Upper lobe of right lung (tissue), 1 donor: ENCODE data around the gene KRTAP6-3. TPM values are rescaled to one million over a fixed set of nuclear protein-coding genes. Genes with fewer than 3 reads are reported as not detected.

Experiments
- ATAC-seq: fragments of 200-7000 bp; cut with Tn5 transposase; one replicate; pipeline ENCODE4 v1.9.1; 2020; ENCODE audit warnings: mild to moderate bottlenecking, moderate library complexity
- DNase-seq: peaks from one replicate; pipeline ENCODE4 v3.0.0-alpha.2; 2020
- H3K27ac ChIP-seq: fragments of 200-600 bp; one replicate; pipeline ENCODE4 v1.8.0; 2022
- H3K27me3 ChIP-seq: fragments of 200-600 bp; one replicate; pipeline ENCODE4 v1.8.0; 2022; ENCODE audit warnings: mild to moderate bottlenecking
- H3K36me3 ChIP-seq: fragments of 200-600 bp; one replicate; pipeline ENCODE4 v1.8.0; 2022
- H3K4me1 ChIP-seq: fragments of 200-600 bp; one replicate; pipeline ENCODE4 v1.8.0; 2022
- H3K4me3 ChIP-seq: fragments of 200-600 bp; one replicate; pipeline ENCODE4 v1.8.0; 2022; ENCODE audit warnings: mild to moderate bottlenecking
- H3K9me3 ChIP-seq: fragments of 200-600 bp; one replicate; pipeline ENCODE4 v1.8.0; 2022
- intact Hi-C: fragments of 100-400 bp; cut with DNase I; formaldehyde crosslinking; loops from one replicate; pipeline ENCODE4 v1.11.0; 2022
- total RNA-seq: library from RNA; stranded (reverse); fragmentation: NEBNext Ultra II Directional; extraction: Animal tissue kit (Norgen Biotek cat#: 25700); gene quantifications from one replicate; pipeline ENCODE4 v1.2.1, GENCODE V29; 2021
- TF ChIP-seq, protein P1 (sequence below): fragments of 200-600 bp; IDR thresholded peaks from one replicate; pipeline ENCODE4 v1.8.0; 2022; ENCODE audit warnings: antibody characterized with exemption
- donor health status: DM: no; HTN: yes; CAD: no; lungs with severe emphysema.

Gene KRTAP6-3
- total RNA-seq, 1 donor from 2014 or later = not detected

DNA sequence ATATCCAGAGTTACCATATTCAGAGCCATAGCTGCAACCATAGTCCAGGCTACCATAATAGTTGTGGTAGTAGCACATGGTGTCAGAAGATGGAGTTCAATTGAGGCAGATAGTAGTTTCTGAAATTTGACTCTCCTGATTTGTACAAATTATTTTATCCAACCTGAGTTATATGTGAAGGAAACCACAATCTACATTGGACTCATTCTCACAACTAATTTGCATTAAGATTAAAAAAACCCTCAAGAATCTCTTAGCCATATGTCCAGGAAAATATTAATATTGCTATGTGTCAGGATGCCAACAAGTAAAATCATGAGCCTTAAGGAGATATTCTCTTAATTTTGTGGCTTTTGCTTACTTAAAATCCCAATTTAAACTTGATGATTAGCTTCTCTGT, 1.9 kb upstream of the KRTAP6-3 start, which contains the start of gene KRTAP22-2:
TSS of gene KRTAP22-2 (minus strand) at position 101 of the 400 bp plus-strand sequence.
- no peaks in the 10 kb centered on the region for H3K9me3 ChIP-seq
- H3K4me3 ChIP-seq = no peak within 1 kb of the TSS
- H3K4me1 ChIP-seq = no peaks in the 10 kb centered on the region
- DNase-seq (no peak), ATAC-seq (no peak)
- intact Hi-C loops = no loop called here
- TF ChIP-seq, protein P1, sequence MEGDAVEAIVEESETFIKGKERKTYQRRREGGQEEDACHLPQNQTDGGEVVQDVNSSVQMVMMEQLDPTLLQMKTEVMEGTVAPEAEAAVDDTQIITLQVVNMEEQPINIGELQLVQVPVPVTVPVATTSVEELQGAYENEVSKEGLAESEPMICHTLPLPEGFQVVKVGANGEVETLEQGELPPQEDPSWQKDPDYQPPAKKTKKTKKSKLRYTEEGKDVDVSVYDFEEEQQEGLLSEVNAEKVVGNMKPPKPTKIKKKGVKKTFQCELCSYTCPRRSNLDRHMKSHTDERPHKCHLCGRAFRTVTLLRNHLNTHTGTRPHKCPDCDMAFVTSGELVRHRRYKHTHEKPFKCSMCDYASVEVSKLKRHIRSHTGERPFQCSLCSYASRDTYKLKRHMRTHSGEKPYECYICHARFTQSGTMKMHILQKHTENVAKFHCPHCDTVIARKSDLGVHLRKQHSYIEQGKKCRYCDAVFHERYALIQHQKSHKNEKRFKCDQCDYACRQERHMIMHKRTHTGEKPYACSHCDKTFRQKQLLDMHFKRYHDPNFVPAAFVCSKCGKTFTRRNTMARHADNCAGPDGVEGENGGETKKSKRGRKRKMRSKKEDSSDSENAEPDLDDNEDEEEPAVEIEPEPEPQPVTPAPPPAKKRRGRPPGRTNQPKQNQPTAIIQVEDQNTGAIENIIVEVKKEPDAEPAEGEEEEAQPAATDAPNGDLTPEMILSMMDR = no peak
- no peak within 1 kb of the TSS for H3K27ac ChIP-seq
- H3K36me3 ChIP-seq = no peaks in the 10 kb centered on the region
- no peaks in the 10 kb centered on the region for H3K27me3 ChIP-seq

DNA sequence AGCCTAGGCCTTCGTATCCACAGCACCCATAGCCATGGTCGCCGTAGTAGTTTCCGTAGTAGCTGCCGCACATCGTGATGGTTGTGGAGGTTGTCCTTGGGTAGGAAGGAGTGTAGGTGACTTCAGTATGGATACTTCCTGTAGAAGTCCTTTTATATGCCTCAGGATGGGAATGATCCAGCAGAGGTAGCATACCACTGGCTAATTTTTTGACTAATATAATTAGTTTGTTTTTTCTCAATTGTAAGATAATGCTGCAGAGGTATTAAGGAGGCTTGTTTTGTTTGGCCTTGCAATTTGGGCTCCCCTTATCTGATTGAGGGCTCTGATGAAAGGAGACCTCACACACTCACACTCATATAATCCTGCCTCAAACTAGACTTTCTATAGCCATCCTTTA, 6.6 kb downstream of the KRTAP6-3 start, which contains the start of gene KRTAP6-2:
TSS of gene KRTAP6-2 (minus strand) at position 101 of the 400 bp plus-strand sequence. CDS start at position 73, 28 bp downstream.
- no peaks in the 10 kb centered on the region for H3K4me1 ChIP-seq
- no peak within 1 kb of the TSS for H3K27ac ChIP-seq
- no peaks in the 10 kb centered on the region for H3K9me3 ChIP-seq
- H3K36me3 ChIP-seq = no peaks in the 10 kb centered on the region
- intact Hi-C loops = no loop called here
- H3K4me3 ChIP-seq = no peak within 1 kb of the TSS
- TF ChIP-seq, protein P1 = no peak
- H3K27me3 ChIP-seq = no peaks in the 10 kb centered on the region
- DNase-seq = no peak
- no peak for ATAC-seq

DNA sequence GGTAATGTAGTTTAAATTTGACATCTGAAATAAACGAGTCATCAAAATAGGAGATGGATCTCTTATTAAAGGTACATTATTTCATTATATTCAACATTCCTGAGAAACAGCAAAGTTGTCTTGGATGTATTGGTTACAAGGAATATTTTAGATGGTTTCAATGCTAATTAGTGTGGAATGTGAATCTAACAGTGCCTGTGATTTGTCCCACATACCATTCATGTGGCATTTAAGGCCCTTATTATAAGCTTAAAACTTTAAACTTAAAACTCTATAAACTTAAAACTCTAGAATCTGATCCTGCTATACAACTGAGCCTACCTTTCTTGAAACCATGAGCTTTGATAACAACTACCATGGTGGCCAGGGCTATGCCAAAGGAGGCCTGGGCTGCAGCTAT, 8.5 kb downstream of the KRTAP6-3 start, which contains the start of gene KRTAP22-1:
TSS of gene KRTAP22-1 (plus strand) at position 301 of the 400 bp plus-strand sequence.
- DNase-seq (no peak), ATAC-seq (no peak)
- Histone ChIP-seq H3K4me3 (no peak within 1 kb of the TSS), H3K9me3 (no peaks in the 10 kb centered on the region), H3K4me1 (no peaks in the 10 kb centered on the region), H3K27ac (no peak within 1 kb of the TSS), H3K27me3 (no peaks in the 10 kb centered on the region), H3K36me3 (no peaks in the 10 kb centered on the region)
- intact Hi-C loops = no loop called here
- TF ChIP-seq, protein P1 = no peak

DNA sequence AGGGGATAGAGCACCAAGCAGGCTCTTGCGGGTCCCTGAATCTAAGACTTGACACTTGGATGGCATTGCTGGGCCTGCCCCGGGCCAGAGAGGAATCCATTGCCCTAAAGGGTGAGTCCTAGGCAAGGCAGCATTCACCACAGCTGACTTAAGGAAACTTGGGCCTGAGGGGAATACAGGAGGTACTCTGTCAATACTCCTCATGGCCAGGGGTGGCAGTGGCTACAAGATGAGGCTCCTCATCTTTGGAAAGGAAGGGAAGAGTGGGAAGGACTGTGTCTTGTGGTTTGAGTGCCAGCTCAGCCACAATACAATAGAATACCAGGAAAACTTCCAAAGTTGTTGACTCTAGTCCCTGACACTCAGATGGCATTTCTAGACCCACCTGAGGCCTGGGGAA, 13.7 kb downstream of the KRTAP6-3 start:
- intact Hi-C loops = no loop called here
- ATAC-seq = no peak
- H3K9me3 ChIP-seq = no peaks in the 10 kb centered on the region
- no peak overlapping the region for H3K27ac ChIP-seq
- TF ChIP-seq, protein P1 = no peak
- no peaks in the 10 kb centered on the region for H3K27me3 ChIP-seq
- no peaks in the 10 kb centered on the region for H3K4me1 ChIP-seq
- H3K36me3 ChIP-seq = no peaks in the 10 kb centered on the region
- no peak for DNase-seq
- no peak overlapping the region for H3K4me3 ChIP-seq

DNA sequence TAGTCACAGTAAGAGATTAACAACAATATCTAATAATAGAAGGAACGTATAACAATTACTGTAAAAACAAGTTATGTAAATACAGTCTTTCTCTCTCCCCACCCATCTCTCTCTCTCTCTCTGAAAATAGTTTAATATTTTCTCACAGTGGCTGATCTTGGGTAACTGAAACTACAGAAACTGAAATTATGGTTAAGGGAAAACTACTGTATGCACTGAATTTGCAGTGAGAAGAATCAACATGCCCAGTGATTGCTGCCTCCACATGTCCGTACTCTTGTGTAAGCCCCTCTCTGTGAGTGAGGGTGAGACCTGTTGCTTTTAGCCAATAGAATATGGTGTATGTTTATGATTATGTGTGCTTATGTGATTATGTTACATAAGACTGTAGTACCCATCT, 19.9 kb downstream of the KRTAP6-3 start:
- DNase-seq = no peak

More for the DNA sequence above, 19.9 kb downstream of the KRTAP6-3 start:
- intact Hi-C loops = no loop called here
- H3K4me3 ChIP-seq = no peak overlapping the region
- no peaks in the 10 kb centered on the region for H3K9me3 ChIP-seq
- TF ChIP-seq, protein P1 = no peak
- H3K27ac ChIP-seq = no peak overlapping the region
- H3K4me1 ChIP-seq = no peaks in the 10 kb centered on the region
- H3K36me3 ChIP-seq = no peaks in the 10 kb centered on the region
- no peak for ATAC-seq
- no peaks in the 10 kb centered on the region for H3K27me3 ChIP-seq
